GM18861 (cell line): ENCODE results near the gene ARHGEF26.

Experiments used
- ATAC-seq: cut with Tn5 transposase; IDR thresholded peaks from one replicate; pipeline ENCODE4 v1.9.1; 2021; ENCODE audit not compliant: unreplicated experiment

ARHGEF26 gene

GRCh38 chr3:154148541-154148940 is 27.4 kb downstream of the ARHGEF26 start:
- no peak for ATAC-seq

GRCh38 chr3:154149286-154149685 is 28.1 kb downstream of the ARHGEF26 start:
- ATAC-seq, result no peak

- ATAC-seq, result no peak
Observed at GRCh38 chr3:154151969-154152368, 30.8 kb downstream of the ARHGEF26 start.

GRCh38 chr3:154152741-154153140 is 31.6 kb downstream of the ARHGEF26 start:
- ATAC-seq, result no peak

- no peak for ATAC-seq
Observed at GRCh38 chr3:154156530-154156929, 35.3 kb downstream of the ARHGEF26 start.

- ATAC-seq, result no peak
Observed at GRCh38 chr3:154161806-154162205, 40.6 kb downstream of the ARHGEF26 start.

GRCh38 chr3:154164387-154164786 is 43.2 kb downstream of the ARHGEF26 start:
- ATAC-seq, result no peak

- ATAC-seq, result no peak
Observed at GRCh38 chr3:154168998-154169795, 48.0 kb downstream of the ARHGEF26 start.

GRCh38 chr3:154169796-154170110 is 48.6 kb downstream of the ARHGEF26 start:
- no peak for ATAC-seq

GRCh38 chr3:154170300-154170699 is 49.1 kb downstream of the ARHGEF26 start:
- no peak for ATAC-seq

- no peak for ATAC-seq
Observed at GRCh38 chr3:154175041-154175440, 53.9 kb downstream of the ARHGEF26 start.

GRCh38 chr3:154176036-154176435 is 54.8 kb downstream of the ARHGEF26 start:
- no peak for ATAC-seq

GRCh38 chr3:154177406-154177805 is 56.2 kb downstream of the ARHGEF26 start:
- ATAC-seq, result no peak

- ATAC-seq, result no peak
Observed at GRCh38 chr3:154178172-154178571, 57.0 kb downstream of the ARHGEF26 start.

GRCh38 chr3:154180836-154181691 is 59.9 kb downstream of the ARHGEF26 start:
- ATAC-seq, result no peak

- ATAC-seq, result no peak
Observed at GRCh38 chr3:154182322-154182922, 61.2 kb downstream of the ARHGEF26 start.

- ATAC-seq, result no peak
Observed at GRCh38 chr3:154182975-154183374, 61.8 kb downstream of the ARHGEF26 start.

- no peak for ATAC-seq
Observed at GRCh38 chr3:154184582-154184981, 63.4 kb downstream of the ARHGEF26 start.

- no peak for ATAC-seq
Observed at GRCh38 chr3:154188437-154188836, 67.2 kb downstream of the ARHGEF26 start.

GRCh38 chr3:154188846-154189245 is 67.7 kb downstream of the ARHGEF26 start:
- ATAC-seq, result no peak

- ATAC-seq, result no peak
Observed at GRCh38 chr3:154191520-154191919, 70.3 kb downstream of the ARHGEF26 start.

GRCh38 chr3:154192225-154192624 is 71.0 kb downstream of the ARHGEF26 start:
- ATAC-seq, result no peak
